ENCODE measurements around the gene REEP2.
A peak's percentile ranks its signal among the peaks of the same experiment; 100 is the strongest.
"Not testable (repeated sequence)": the region's sequence is repeated elsewhere in the genome, so short reads cannot be mapped to it uniquely, and the experiment has no call there.

REEP2 gene

GRCh38 chr5:138469540-138470321, 30.9 kb downstream of the REEP2 start:
- H3K4me3 ChIP-seq (ENCODE audit: low read depth, low read length): no peak overlapping the region
- DNase-seq (ENCODE audit: low read depth, low spot score): peak; percentile 89
- TF ChIP-seq CTCF (IDR thresholded peaks at IDR 0.05; ENCODE audit: low read depth, low read length): no peak
- in situ Hi-C loops (cut with HindIII; ENCODE audit: low sequenced_read_pairs): no loop called here

GRCh38 chr5:138470322-138471051, 31.6 kb downstream of the REEP2 start:
- TF ChIP-seq CTCF (IDR thresholded peaks at IDR 0.05; ENCODE audit: low read depth, low read length): no peak
- in situ Hi-C loops (cut with HindIII; ENCODE audit: low sequenced_read_pairs): no loop called here
- H3K4me3 ChIP-seq (ENCODE audit: low read depth, low read length): no peak overlapping the region
- peak; percentile 89 for DNase-seq (ENCODE audit: low read depth, low spot score)

GRCh38 chr5:138471052-138471361, 32.1 kb downstream of the REEP2 start:
- in situ Hi-C loops (cut with HindIII; ENCODE audit: low sequenced_read_pairs): no loop called here
- DNase-seq (ENCODE audit: low read depth, low spot score): no peak
- H3K4me3 ChIP-seq (ENCODE audit: low read depth, low read length): no peak overlapping the region
- TF ChIP-seq CTCF (IDR thresholded peaks at IDR 0.05; ENCODE audit: low read depth, low read length): no peak

- in situ Hi-C loops (cut with HindIII; ENCODE audit: low sequenced_read_pairs): no loop called here
- H3K4me3 ChIP-seq (ENCODE audit: low read depth, low read length): no peak overlapping the region
- TF ChIP-seq CTCF (IDR thresholded peaks at IDR 0.05; ENCODE audit: low read depth, low read length): no peak
- no peak for DNase-seq (ENCODE audit: low read depth, low spot score)
Measured at GRCh38 chr5:138472353-138472752, 33.5 kb downstream of the REEP2 start.

GRCh38 chr5:138473151-138473550, 34.3 kb downstream of the REEP2 start:
- in situ Hi-C loops (cut with HindIII; ENCODE audit: low sequenced_read_pairs); DNase-seq (ENCODE audit: low read depth, low spot score); H3K4me3 ChIP-seq (ENCODE audit: low read depth, low read length): not testable (repeated sequence)

GRCh38 chr5:138476918-138477317, 38.1 kb downstream of the REEP2 start:
- DNase-seq (ENCODE audit: low read depth, low spot score): no peak
- in situ Hi-C loops (cut with HindIII; ENCODE audit: low sequenced_read_pairs): no loop called here
- TF ChIP-seq CTCF (IDR thresholded peaks at IDR 0.05; ENCODE audit: low read depth, low read length): no peak

GRCh38 chr5:138482638-138483037, 43.8 kb downstream of the REEP2 start:
- in situ Hi-C loops (cut with HindIII; ENCODE audit: low sequenced_read_pairs): no loop called here
- H3K4me3 ChIP-seq (ENCODE audit: low read depth, low read length): no peak overlapping the region
- DNase-seq (ENCODE audit: low read depth, low spot score): no peak
- no peak for TF ChIP-seq CTCF (IDR thresholded peaks at IDR 0.05; ENCODE audit: low read depth, low read length)

More at GRCh38 chr5:138476918-138477317, 38.1 kb downstream of the REEP2 start:
- H3K4me3 ChIP-seq (ENCODE audit: low read depth, low read length): no peak overlapping the region

Data from astrocyte of the spinal cord (primary cell).